Measurements from ENCODE around the gene HOXC4. TPM values are rescaled to one million over a fixed set of nuclear protein-coding genes. Genes with fewer than 3 reads are reported as not detected.

The HOXC4 gene
- total and polyA plus RNA-seq, 4 donors = 0.18 to 0.86 (median 0.51) TPM

DNA sequence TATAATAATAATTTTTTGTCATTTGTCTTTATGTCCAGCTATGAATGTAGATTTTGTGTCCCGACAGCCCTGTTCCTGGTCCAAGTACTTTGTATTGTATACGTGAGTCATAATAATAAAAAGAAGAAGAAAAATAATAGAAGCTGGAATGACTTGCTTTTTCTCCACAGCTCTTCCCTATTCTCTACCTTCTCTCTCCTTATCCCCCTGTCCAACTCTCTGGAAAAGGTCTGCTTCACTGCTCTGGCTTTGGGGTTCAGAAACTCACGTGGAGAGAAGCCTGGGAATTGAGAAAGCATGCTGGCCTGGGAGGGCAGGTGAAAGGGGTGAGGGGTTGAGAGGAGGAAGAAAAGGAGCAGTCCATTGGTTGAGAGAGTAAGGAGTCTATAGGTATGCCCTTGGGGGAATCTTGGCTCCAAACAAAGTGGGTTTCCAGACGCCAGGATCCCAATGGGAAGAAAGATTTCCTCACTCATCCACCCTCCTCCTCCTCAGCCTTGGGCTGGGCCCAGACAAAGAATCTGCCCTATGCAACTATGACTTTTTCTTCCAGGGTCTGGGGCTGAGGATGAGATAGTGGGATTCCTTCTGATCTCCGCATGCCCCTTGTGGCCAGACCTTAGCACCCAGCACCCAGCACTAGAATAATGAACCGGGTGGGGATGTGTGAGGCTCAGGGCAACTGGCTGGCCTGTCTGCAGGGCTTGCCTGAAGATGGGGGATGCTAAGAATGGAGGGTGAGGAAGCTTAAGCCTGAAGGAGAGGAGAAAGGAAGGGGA lies 40.8 kb upstream of the HOXC4 start:
- ATAC-seq (ENCODE audit: insufficient read depth, low FRiP score) (no peak), DNase-seq (no peak)
- no peak overlapping the region for H3K4me3 ChIP-seq
- peaks cover 0 to 15% (median 0%) of the 10 kb centered on the region in 4 donors for H3K9me3 ChIP-seq (ENCODE audit: control insufficient read depth in 4 of 4, insufficient read depth in 3 of 4, low read length in 3 of 4)
- no peak overlapping the region for H3K27ac ChIP-seq (ENCODE audit: low read depth in 1 of 2, low read length in 1 of 2)
- H3K36me3 ChIP-seq (ENCODE audit: control insufficient read depth in 4 of 4, insufficient read depth in 4 of 4, low read length in 4 of 4) = no peaks in the 10 kb centered on the region
- H3K27me3 ChIP-seq (ENCODE audit: control insufficient read depth in 3 of 3, insufficient read depth in 3 of 3, low read length in 2 of 3) = peaks cover 14 to 97% (median 89%) of the 10 kb centered on the region in 3 donors
- 27 to 31% methylated on average over 6 of the region's 6 CpGs for WGBS, 2 donors
- TF ChIP-seq, protein P1, sequence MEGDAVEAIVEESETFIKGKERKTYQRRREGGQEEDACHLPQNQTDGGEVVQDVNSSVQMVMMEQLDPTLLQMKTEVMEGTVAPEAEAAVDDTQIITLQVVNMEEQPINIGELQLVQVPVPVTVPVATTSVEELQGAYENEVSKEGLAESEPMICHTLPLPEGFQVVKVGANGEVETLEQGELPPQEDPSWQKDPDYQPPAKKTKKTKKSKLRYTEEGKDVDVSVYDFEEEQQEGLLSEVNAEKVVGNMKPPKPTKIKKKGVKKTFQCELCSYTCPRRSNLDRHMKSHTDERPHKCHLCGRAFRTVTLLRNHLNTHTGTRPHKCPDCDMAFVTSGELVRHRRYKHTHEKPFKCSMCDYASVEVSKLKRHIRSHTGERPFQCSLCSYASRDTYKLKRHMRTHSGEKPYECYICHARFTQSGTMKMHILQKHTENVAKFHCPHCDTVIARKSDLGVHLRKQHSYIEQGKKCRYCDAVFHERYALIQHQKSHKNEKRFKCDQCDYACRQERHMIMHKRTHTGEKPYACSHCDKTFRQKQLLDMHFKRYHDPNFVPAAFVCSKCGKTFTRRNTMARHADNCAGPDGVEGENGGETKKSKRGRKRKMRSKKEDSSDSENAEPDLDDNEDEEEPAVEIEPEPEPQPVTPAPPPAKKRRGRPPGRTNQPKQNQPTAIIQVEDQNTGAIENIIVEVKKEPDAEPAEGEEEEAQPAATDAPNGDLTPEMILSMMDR (IDR thresholded peaks at IDR 0.05; ENCODE audit: control extremely low read depth, extremely low read depth) = no peak
- H3K9ac ChIP-seq (ENCODE audit: insufficient read depth in 1 of 2, low read length in 2 of 2) = no peak overlapping the region
- peaks cover 0 to 8% (median 3%) of the 10 kb centered on the region in 5 donors for H3K4me1 ChIP-seq (ENCODE audit: control insufficient read depth in 5 of 5, insufficient read depth in 5 of 5, low read length in 5 of 5)

DNA sequence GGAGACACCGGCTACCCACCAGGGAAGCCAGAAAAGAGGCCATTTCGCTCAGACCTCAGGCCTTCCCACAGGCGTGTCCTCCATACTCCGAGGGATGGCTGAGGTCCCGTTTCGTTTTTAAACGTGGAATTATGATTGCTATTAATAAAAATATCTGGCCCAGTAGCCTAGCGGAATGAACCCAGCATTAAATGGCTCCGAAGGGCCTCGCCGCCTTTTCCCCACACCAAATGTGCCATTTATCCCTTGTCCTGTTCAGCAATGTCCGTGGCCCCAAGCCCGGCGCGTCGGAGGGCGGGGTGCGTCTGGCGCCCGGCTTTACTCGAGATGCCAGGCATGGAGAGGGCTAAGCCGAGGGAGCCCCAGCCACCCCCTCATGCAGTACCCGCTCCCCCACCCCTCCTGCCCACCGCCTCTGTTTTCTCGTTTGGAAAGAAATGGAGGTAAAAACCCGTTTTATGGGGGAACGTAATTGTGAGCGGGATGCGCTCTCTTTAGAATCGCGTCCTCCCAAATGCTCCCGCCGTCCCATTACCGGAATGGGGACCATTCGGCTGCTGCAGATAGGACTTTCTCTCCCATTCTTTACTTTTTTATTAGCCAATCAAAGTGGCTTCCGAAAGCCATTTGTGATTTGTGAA lies 39.1 kb upstream of the HOXC4 start:
- no peaks in the 10 kb centered on the region for H3K36me3 ChIP-seq (ENCODE audit: control insufficient read depth in 4 of 4, insufficient read depth in 4 of 4, low read length in 4 of 4)
- peaks cover 0 to 14% (median 6%) of the 10 kb centered on the region in 5 donors for H3K4me1 ChIP-seq (ENCODE audit: control insufficient read depth in 5 of 5, insufficient read depth in 5 of 5, low read length in 5 of 5)
- H3K27me3 ChIP-seq (ENCODE audit: control insufficient read depth in 3 of 3, insufficient read depth in 3 of 3, low read length in 2 of 3) = peaks cover 15 to 90% (median 79%) of the 10 kb centered on the region in 3 donors
- no peak for DNase-seq
- H3K27ac ChIP-seq (ENCODE audit: low read depth in 1 of 2, low read length in 1 of 2) = no peak overlapping the region
- TF ChIP-seq, protein P1 (IDR thresholded peaks at IDR 0.05; ENCODE audit: control extremely low read depth, extremely low read depth) = no peak
- H3K9ac ChIP-seq (ENCODE audit: insufficient read depth in 1 of 2, low read length in 2 of 2) = no peak overlapping the region
- 3 to 7% methylated on average over 36 of the region's 36 CpGs for WGBS, 2 donors
- no peak for ATAC-seq (ENCODE audit: insufficient read depth, low FRiP score)
- H3K4me3 ChIP-seq = no peak overlapping the region
- H3K9me3 ChIP-seq (ENCODE audit: control insufficient read depth in 4 of 4, insufficient read depth in 3 of 4, low read length in 3 of 4) = peaks cover 0 to 15% (median 0%) of the 10 kb centered on the region in 4 donors

DNA sequence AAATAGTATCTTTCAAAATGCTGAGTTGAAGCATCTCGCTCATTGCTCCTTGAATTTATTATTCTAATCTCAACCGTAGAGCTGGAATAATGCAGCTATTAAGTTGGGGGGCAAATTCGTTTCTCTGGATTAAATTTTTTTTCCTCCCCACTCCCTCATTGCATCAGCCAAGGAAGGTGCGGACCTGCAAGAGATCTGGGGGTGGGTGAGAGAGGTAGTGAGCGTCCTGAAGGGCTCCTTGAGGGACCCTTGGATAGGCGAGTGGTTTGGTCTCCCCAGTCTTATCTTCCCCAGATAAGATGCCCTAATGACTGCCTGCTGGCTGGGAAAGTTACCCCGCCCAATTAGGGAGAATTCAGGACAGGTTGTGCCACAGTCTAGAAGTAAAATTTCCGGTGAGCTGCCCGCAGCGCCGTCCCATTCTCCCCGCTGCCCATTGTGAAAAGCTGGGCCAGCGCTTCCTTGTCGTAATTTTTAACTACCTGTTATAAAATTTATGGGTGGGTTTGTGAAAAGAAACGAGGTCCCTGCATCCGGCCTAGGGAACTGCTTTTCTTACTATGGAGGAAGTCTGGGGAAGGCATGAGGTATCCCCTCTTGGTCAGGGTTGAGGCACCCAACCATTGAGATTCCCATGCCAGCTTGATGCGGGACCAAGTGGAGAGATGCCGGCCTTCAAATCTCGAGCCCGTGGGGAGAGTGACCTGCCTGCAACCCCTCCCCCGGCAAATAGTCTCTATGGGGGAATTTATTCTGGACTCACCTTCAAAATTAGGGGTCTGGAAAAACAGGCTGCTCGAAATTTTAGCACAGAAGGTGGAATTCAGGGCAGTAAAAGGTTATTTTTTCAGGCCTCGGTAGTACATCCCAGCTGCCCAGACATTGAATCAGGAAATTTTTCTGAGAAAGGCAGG lies 38.4 kb upstream of the HOXC4 start:
- H3K4me3 ChIP-seq = no peak overlapping the region

More for the DNA sequence above, 38.4 kb upstream of the HOXC4 start:
- no peak overlapping the region for H3K9ac ChIP-seq (ENCODE audit: insufficient read depth in 1 of 2, low read length in 2 of 2)
- no peak for DNase-seq
- H3K4me1 ChIP-seq (ENCODE audit: control insufficient read depth in 5 of 5, insufficient read depth in 5 of 5, low read length in 5 of 5) = peaks cover 0 to 13% (median 6%) of the 10 kb centered on the region in 5 donors
- ATAC-seq (ENCODE audit: insufficient read depth, low FRiP score) = no peak
- H3K36me3 ChIP-seq (ENCODE audit: control insufficient read depth in 4 of 4, insufficient read depth in 4 of 4, low read length in 4 of 4) = no peaks in the 10 kb centered on the region
- WGBS, 2 donors = 8 to 11% methylated on average over 23 of the region's 23 CpGs
- H3K27me3 ChIP-seq (ENCODE audit: control insufficient read depth in 3 of 3, insufficient read depth in 3 of 3, low read length in 2 of 3) = peaks cover 11 to 89% (median 75%) of the 10 kb centered on the region in 3 donors
- H3K9me3 ChIP-seq (ENCODE audit: control insufficient read depth in 4 of 4, insufficient read depth in 3 of 4, low read length in 3 of 4) = peaks cover 0 to 15% (median 0%) of the 10 kb centered on the region in 4 donors
- H3K27ac ChIP-seq (ENCODE audit: low read depth in 1 of 2, low read length in 1 of 2) = no peak overlapping the region
- TF ChIP-seq, protein P1 (IDR thresholded peaks at IDR 0.05; ENCODE audit: control extremely low read depth, extremely low read depth) = no peak
